OCI-LY7 (cell line): ENCODE results near the gene TBR1.

Experiments used
- CTCF ChIP-seq: fragments of 200-600 bp; sonication (generic); conservative IDR thresholded peaks from 2 replicates; pipeline ENCODE4 v1.5.1; 2014; ENCODE audit warnings: mild to moderate bottlenecking, antibody characterized with exemption, low read length, moderate library complexity, mixed read lengths
- EZH2phosphoT487 ChIP-seq: fragments of 200-600 bp; sonication (generic); IDR thresholded peaks from 2 replicates; pipeline ENCODE4 v1.6.1; 2018; ENCODE audit warnings: low read depth, borderline replicate concordance, mild to moderate bottlenecking, mixed run types, antibody characterized with exemption, low read length, moderate library complexity, mixed read lengths

DNA sequence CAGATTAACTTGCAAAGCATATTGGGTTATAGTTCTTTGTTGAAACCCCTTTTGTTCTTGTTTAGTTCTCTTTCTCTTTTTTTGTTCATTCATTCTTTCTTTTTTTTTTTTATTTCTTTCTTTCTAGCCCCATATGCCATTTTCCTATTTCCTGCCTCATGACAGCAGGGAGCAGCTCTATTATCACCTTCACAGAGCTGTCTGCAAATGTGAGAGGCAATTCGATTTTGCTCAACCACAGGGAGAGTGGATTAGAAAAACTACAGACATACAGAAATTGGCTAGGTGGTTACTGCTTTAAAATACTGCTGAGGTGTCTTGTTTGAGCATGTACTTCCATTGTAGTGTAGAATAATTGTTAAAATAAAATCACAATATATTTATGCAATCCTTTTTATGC, 44.2 kb upstream of the TBR1 start:
- TF ChIP-seq CTCF = no peak
- TF ChIP-seq EZH2phosphoT487 = no peak
